ENCODE measurements around the gene CRHR2.

Gene CRHR2

GRCh38 chr7:30618080-30618676, 64.1 kb downstream of the CRHR2 start:
- DNase-seq (ENCODE audit: low read depth): no peak

- DNase-seq (ENCODE audit: low read depth): no peak
Measured at GRCh38 chr7:30617359-30617758, 64.9 kb downstream of the CRHR2 start.

GRCh38 chr7:30616318-30616717, 65.9 kb downstream of the CRHR2 start:
- no peak for DNase-seq (ENCODE audit: low read depth)

GRCh38 chr7:30613366-30614325, 68.6 kb downstream of the CRHR2 start:
- no peak for DNase-seq (ENCODE audit: low read depth)

- DNase-seq (ENCODE audit: low read depth): no peak
Measured at GRCh38 chr7:30612658-30613265, 69.5 kb downstream of the CRHR2 start.

- DNase-seq (ENCODE audit: low read depth): no peak
Measured at GRCh38 chr7:30605832-30606231, 76.4 kb downstream of the CRHR2 start.

GRCh38 chr7:30604901-30605300, 77.4 kb downstream of the CRHR2 start:
- no peak for DNase-seq (ENCODE audit: low read depth)

All from activated T-helper 9 cell treated with anti-CD3 and anti-CD28 coated beads, Interleukin-2, amount 50 U/mL, for 16 hours (primary cell).